GM20000 (cell line): ENCODE measurements around the gene CHD6.

Experiments
- DNase-seq: peaks from one replicate; pipeline ENCODE4 v3.0.0; 2012; ENCODE audit warnings: low spot score
- TF ChIP-seq, protein P1 (sequence below): IDR thresholded peaks from 2 replicates; pipeline ENCODE4 v1.5.1; 2012; ENCODE audit warnings: mild to moderate bottlenecking, control low read depth; ENCODE audit errors: extremely low read depth, missing control alignments

Gene CHD6

DNA sequence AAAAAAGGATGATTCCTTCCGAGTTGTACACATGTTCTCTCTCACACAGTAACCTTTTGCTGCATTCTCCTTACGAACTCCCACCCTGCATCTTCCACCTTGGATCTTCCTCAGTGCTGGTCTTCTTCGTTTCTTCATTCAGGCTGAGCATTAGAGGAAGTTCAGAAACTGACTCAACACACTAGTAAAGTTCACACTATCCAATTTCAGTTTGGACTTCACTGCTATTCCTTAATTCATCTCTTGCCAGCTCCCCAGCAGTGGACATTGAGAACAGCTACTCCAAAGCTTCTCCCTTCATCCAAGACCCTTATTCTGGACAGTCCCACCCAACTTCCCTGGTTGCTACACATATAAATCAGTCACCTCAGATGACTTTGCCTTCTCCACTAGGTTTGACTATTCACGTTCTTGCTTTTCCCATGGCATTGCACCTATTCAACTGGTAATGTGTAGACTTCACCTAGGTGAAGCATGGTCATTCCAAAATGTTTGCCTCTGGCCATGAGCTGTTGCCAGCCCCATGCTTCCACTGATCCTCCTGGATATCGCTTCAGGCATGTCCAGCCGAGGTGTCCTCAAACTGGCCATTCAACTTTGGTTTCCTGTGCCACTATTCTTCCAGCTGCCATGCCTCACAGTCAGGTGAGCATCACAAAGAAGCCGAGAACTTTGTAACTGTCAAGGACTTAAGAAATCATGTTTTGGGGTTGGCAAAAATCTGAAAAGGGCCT, 147.6 kb downstream of the CHD6 start:
- TF ChIP-seq, protein P1, sequence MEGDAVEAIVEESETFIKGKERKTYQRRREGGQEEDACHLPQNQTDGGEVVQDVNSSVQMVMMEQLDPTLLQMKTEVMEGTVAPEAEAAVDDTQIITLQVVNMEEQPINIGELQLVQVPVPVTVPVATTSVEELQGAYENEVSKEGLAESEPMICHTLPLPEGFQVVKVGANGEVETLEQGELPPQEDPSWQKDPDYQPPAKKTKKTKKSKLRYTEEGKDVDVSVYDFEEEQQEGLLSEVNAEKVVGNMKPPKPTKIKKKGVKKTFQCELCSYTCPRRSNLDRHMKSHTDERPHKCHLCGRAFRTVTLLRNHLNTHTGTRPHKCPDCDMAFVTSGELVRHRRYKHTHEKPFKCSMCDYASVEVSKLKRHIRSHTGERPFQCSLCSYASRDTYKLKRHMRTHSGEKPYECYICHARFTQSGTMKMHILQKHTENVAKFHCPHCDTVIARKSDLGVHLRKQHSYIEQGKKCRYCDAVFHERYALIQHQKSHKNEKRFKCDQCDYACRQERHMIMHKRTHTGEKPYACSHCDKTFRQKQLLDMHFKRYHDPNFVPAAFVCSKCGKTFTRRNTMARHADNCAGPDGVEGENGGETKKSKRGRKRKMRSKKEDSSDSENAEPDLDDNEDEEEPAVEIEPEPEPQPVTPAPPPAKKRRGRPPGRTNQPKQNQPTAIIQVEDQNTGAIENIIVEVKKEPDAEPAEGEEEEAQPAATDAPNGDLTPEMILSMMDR, result no peak
- no peak for DNase-seq

DNA sequence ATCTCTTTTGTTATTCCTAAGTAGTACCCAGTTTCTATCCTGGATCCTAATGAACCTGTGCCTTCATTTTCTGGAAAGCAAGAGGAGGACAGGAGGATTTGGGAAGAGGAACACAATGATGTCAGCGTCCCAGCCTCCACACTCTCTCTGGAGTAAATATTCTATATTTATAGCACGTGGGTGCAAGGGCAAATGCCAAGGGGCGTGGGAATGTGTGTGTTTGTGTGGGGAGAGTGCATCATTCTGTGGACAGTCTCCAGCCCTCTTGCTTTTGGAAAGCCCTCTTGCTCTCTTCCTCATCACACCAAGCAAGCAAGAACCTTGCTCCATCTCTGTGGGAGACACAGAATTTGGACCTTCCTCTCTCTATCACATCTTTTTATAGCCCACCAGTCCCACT, 148.3 kb downstream of the CHD6 start:
- no peak for DNase-seq
- TF ChIP-seq, protein P1, result no peak

DNA sequence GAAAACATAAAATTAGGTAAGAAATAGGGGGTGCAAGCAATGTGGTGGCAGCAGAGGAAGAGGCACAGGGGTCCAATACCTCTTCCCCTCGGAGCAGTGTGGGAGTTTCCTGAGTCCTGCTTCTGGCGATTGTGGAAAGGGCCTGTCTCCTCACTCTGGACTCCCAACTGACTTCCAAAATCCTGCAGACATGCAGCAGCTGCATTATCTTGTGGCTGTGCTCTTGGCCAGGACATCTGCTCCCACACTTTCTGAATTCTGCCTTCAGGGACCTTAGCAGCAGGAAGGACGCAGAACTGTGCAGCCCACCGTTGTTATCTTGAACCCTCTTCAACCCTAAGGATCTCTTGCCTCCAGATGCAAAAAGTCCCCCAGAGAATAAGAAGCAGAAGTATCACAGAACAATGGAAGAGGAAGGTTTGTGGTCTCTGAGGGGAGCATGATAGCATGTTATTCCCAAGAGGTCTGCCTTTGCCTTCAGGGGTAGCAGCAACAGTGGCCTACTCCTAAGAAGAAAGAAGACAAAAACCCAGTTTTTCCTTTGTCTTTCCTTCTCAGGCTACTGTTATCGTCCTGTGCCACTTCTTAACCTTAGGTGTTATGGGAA, 149.1 kb downstream of the CHD6 start:
- DNase-seq, result no peak
- TF ChIP-seq, protein P1, result no peak

DNA sequence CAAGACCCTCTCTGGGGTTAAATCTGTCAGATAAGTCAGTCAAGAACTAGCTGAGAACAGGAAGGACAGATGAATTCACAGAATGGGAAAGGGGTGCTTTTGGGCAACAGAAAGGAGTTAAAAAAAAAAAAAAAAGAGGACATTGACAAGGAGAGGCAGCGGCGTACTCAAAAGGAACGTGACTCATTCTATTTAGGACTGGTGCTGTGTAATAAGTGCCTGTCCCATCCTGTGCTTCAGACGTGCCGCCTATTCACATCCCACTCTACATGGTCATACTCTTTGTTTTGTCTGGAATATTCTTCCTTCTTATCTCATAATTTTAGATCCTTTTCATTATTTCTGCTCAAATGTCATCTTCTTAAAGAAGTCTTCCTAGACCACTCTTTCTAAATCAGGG, 150.5 kb downstream of the CHD6 start:
- DNase-seq, result no peak
- TF ChIP-seq, protein P1, result no peak

DNA sequence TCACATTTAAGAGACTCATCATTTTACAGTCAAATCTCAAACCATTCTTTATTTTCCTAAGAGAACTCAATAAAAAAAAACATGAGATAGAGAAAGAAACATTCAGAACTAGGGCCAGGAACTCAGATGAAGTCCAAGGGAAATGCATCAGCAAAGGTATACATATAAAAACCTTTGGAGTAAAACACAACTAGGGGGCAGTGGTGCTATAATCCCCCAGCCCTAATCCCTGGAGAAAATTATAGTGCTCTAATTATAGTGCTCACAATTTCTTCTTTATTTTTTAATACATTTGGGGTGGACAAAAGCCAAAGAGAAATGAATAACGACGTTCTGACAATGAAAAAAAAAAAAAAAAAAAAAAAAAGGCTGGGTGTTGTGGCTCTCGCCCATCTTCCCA, 151.0 kb downstream of the CHD6 start:
- DNase-seq, result no peak
- TF ChIP-seq, protein P1, result no peak

DNA sequence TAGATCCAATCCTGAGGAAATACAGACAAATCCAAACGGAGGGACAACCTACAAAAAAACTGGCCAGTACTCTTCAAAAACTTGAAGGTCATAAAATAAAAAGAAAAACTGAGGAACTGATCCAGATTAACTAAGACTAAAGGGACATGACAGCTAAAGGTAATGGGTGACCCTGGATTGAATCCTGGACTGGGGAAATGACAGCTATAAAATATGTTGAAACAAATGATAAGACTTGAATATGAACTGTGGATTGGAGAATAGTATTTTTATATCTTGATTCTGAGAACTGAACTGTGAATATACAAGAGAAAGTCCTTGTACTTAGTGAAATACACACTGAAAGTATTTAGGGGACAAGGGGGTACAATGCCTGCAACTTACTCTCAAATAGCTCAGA, 154.6 kb downstream of the CHD6 start:
- TF ChIP-seq, protein P1, result no peak
- DNase-seq, result no peak

DNA sequence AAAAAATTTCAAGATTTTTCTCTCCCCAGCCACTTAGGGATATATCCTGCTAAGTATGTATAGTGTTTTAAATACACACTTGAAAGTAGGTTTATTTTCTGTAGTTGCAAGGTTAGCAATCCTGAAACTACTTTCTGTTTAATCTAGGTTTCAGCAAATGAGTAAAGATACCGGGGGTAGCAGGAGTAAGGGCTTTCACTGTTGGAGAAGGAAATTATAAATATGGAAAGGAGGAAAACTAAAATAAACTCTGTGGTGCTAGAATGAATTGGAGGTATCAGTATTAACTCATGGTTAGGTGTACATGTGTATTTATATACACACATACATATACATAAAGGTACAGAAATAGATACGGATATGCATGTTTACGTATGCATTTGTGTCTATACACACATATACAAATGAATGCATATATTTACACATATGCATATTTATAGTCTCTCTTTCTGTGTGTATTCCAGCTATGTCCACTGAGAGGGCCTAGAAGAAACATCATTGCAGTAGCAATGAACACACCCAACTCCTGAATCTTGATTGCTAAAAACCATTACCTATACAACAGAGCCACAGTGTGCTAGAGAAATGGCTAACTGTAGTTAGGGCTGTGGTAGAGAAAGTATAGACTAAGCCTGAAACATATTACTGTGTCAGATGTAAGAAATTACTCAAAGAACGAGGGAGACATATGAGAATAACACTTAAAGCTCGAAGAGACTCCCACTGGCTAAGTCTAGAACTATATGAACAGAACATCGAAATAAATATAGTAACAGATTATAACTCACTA, 155.6 kb downstream of the CHD6 start:
- TF ChIP-seq, protein P1, result no peak
- peak; percentile 32 for DNase-seq
